ENCODE results near the gene CUX1.

The CUX1 gene

DNA sequence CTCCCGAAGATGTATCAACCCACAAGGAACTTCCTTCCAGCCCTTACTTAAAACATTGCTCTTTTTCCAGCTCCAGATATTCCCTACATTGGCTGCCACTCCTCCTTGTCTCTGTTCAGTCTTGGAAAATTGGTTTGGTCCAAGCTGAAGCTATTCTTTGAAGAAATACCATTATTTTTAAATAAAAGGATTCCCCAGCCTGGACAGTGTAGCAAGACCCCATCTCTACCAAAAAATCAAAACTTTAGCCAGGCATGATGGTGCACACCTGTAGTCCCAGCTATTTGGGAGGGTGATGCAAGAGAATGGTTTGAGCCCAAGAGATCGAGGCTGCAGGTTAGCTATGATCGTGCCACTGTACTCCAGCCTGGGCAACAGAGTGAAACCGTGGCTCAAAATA lies 159.8 kb downstream of the CUX1 start:
- TF ChIP-seq, protein P1, sequence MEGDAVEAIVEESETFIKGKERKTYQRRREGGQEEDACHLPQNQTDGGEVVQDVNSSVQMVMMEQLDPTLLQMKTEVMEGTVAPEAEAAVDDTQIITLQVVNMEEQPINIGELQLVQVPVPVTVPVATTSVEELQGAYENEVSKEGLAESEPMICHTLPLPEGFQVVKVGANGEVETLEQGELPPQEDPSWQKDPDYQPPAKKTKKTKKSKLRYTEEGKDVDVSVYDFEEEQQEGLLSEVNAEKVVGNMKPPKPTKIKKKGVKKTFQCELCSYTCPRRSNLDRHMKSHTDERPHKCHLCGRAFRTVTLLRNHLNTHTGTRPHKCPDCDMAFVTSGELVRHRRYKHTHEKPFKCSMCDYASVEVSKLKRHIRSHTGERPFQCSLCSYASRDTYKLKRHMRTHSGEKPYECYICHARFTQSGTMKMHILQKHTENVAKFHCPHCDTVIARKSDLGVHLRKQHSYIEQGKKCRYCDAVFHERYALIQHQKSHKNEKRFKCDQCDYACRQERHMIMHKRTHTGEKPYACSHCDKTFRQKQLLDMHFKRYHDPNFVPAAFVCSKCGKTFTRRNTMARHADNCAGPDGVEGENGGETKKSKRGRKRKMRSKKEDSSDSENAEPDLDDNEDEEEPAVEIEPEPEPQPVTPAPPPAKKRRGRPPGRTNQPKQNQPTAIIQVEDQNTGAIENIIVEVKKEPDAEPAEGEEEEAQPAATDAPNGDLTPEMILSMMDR (IDR thresholded peaks at IDR 0.05; ENCODE audit: control insufficient read depth, extremely low read depth, insufficient read depth): no peak

DNA sequence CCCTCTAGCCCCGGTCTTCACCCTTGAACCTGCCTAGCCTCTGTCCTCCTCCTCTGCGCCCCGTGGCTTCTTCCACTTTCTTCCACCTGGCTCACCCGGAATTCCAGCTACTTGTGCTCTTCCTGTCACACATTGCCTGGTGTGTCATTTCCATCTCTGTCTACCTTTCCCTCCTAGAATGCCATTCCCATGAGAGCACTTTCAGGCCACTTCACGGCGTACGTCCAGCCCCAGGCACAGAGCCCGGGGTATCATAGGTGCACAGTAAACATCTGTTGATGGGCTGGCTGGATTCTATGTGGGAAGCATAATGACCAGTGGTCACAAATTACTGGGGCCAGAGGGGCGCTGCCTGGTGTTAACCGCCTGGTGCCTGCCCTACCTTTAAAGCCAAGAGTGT lies 161.3 kb downstream of the CUX1 start:
- DNase-seq (ENCODE audit: low read depth): no peak
- TF ChIP-seq, protein P1 (IDR thresholded peaks at IDR 0.05; ENCODE audit: control insufficient read depth, extremely low read depth, insufficient read depth): no peak
- no peak overlapping the region for H3K4me3 ChIP-seq (ENCODE audit: low read depth, low read length)

More for the DNA sequence above, 159.8 kb downstream of the CUX1 start:
- DNase-seq (ENCODE audit: low read depth): no peak
- no peak overlapping the region for H3K4me3 ChIP-seq (ENCODE audit: low read depth, low read length)

DNA sequence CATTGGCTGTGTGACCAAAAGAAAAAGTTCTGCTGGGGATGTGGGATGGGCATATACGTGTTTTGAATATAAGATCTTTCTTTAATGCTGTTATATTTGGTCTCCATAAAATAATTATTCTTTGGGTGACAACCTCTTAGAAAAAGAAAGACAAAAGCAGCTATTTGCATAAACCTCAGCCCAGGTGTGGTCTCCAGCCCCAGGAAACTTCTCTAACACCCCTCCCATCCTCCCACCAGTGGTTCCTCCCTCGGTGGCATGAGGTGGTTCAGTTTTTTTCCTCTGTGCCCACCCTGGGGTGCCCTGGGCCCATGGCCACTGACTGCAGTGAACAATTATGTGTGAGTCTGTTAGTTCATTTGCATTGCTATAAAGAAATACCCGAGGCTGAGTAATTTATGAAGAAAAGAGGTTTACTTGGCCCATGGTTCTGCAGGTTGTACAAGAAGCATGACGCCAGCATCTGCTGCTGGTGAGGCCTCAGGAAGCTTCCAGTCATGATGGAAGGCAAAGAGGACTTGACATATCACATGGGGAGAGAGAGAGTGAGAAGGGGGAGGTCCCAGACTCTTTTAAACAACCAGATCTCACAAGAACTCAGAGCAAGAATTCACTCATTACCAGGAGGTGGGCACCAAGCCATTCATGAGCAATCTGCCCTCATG lies 165.9 kb downstream of the CUX1 start:
- H3K4me3 ChIP-seq (ENCODE audit: low read depth, low read length): no peak overlapping the region
- DNase-seq (ENCODE audit: low read depth): no peak
- TF ChIP-seq, protein P1 (IDR thresholded peaks at IDR 0.05; ENCODE audit: control insufficient read depth, extremely low read depth, insufficient read depth): no peak

DNA sequence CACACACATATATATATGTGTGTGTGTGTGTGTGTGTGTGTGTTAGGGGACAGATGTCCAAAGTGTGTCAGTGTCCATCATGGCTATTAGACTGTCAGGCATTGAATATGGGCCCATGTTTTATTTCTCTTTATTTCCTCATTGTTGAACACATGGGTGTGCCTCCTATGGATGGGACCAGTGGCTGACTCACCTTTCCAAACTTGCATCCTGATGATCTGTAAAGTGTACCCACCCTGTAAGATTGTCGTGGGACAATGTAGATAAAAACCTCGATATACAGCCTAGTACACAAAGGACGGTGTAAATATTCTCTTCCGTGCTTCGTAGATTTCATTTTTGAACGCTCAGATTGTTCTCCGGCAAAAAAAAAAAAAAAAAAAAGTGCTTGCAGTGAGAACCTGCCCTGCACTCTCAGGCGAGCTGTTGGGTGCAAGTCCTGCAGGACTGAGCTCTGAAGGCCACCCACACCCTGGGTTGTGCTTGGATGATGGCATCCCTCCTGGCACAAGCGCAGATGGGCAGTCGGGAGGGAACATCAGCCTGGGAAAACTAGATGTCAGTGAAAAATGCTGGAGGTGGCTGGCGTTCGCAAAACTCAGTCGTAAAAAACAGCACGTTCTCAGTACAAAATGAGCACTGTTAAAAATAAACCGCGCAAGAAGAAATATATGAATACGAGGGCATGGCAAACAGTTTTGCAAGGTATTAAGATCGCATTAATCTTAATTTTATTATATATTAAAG lies 166.9 kb downstream of the CUX1 start:
- H3K4me3 ChIP-seq (ENCODE audit: low read depth, low read length): no peak overlapping the region
- DNase-seq (ENCODE audit: low read depth): no peak
- TF ChIP-seq, protein P1 (IDR thresholded peaks at IDR 0.05; ENCODE audit: control insufficient read depth, extremely low read depth, insufficient read depth): no peak

DNA sequence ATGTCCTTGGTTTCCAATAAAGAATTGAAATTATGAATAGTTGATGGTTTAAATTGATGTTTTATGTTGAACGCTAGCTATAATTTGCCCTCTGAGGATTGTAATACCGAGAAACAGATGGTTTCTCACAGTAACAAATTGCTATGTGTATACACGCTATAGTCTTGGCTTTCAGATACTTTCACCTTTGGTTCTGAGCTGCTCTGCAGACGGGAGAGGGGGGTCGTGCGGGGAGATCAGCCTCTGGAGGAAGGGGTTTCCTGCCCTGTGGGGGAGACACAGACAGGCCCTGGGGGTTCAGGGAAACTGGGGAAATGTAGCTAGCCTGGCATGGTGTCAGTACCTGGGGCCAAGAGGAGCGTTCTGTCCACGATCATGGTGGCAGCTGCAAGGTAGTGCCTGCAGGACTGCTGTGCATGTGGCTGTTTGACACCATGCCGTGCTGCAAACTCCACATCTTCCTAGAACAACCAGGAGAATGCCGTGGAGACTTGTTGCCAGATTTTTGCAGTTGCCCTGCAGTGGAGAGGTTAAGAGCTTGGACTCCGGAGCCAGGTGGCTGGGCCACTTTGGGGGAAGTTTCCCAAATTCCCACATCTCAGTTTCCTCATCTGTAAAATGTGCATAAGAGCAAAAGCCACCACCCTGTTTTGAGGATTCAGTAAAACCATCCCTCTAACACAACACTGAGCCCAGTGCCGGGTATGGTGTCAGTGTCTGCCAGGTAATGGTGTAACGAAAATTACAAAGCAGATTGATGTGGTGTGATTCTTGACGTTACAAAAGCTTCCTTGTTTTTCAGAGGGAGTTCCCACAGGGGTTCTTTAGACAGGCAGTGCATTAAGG lies 167.9 kb downstream of the CUX1 start:
- DNase-seq (ENCODE audit: low read depth): no peak

More for the DNA sequence above, 167.9 kb downstream of the CUX1 start:
- TF ChIP-seq, protein P1 (IDR thresholded peaks at IDR 0.05; ENCODE audit: control insufficient read depth, extremely low read depth, insufficient read depth): no peak
- no peak overlapping the region for H3K4me3 ChIP-seq (ENCODE audit: low read depth, low read length)
